ENCODE measurements around the gene MYO1A. TPM values are rescaled to one million over a fixed set of nuclear protein-coding genes. Genes with fewer than 3 reads are reported as not detected.

Gene MYO1A
- total RNA-seq, 1 experiment from 2014 or later: 0.26 TPM

- Histone ChIP-seq H3K4me2 (ENCODE audit: insufficient read depth, insufficient read length, low read length) (no peak overlapping the region), H3K4ac (ENCODE audit: low read depth, low read length) (no peak overlapping the region), H4K5ac (ENCODE audit: insufficient read length, low read depth, low read length) (no peak overlapping the region), H2BK5ac (ENCODE audit: insufficient read length, low read length) (no peak overlapping the region), H3K14ac (ENCODE audit: insufficient read depth, low read length) (no peak overlapping the region), H3K9me3 (ENCODE audit: control insufficient read depth, low read depth, low read length) (no peaks in the 10 kb centered on the region), H4K91ac (ENCODE audit: insufficient read length, low read depth, low read length) (no peak overlapping the region), H2BK12ac (ENCODE audit: insufficient read length, low read depth, low read length) (no peak overlapping the region), H3K56ac (ENCODE audit: insufficient read length, low read depth, low read length) (no peak overlapping the region), H2AFZ (ENCODE audit: low read length) (no peak overlapping the region), H2BK20ac (ENCODE audit: low read depth, low read length, poor library complexity, severe bottlenecking) (no peak overlapping the region), H3K27me3 (ENCODE audit: insufficient read depth, low read length) (no peaks in the 10 kb centered on the region; the same call in 1 of the 2 replicates), H3K79me2 (ENCODE audit: insufficient read depth, low read length) (no peaks in the 10 kb centered on the region; the same call in 1 of the 2 replicates), H3K23ac (ENCODE audit: insufficient read length, low read depth, low read length) (no peak overlapping the region), H4K8ac (replicated peaks; ENCODE audit: insufficient read length, low read depth, low read length) (no peak overlapping the region), H3K27ac (ENCODE audit: insufficient read length, low read depth, low read length) (no peak overlapping the region), H3K23me2 (ENCODE audit: insufficient read length, low read depth, low read length, poor library complexity, severe bottlenecking) (no peaks in the 10 kb centered on the region), H3K4me1 (ENCODE audit: insufficient read depth, low read length) (peaks cover 13% of the 10 kb centered on the region; the same call in 1 of the 2 replicates), H4K20me1 (ENCODE audit: control insufficient read depth, insufficient read depth, insufficient read length) (no peaks in the 10 kb centered on the region), H2BK120ac (ENCODE audit: low read depth, low read length, poor library complexity, severe bottlenecking) (no peak overlapping the region), H2BK15ac (ENCODE audit: low read depth, low read length) (no peak overlapping the region), H3K18ac (ENCODE audit: insufficient read length, low read depth, low read length) (no peak overlapping the region), H3K9ac (ENCODE audit: extremely low read depth, insufficient read length, low read length) (no peak overlapping the region), H3T11ph (ENCODE audit: low read length) (no peak overlapping the region), H3K79me1 (ENCODE audit: insufficient read depth, low read depth, low read length, poor library complexity, severe bottlenecking) (no peaks in the 10 kb centered on the region), H2AK5ac (ENCODE audit: insufficient read length, low read length) (no peak overlapping the region)
- Mint-ChIP-seq H3K9me3 (no peaks in the 10 kb centered on the region), H3K4me3 (0 out of 5 replicates have a peak overlapping the region, but pooled peaks of 1 of the 2 experiments have one; percentile 6), H3K27me3 (ENCODE audit: low read depth) (peaks cover 5% of the 10 kb centered on the region), H3K27ac (peak overlapping the region in 2 of 3 experiments; percentile 24 to 74; a peak in 2 of 7 replicates), H3K4me1 (peaks cover 53 to 79% of the 10 kb centered on the region in 2 experiments), H3K36me3 (ENCODE audit: insufficient read depth in 1 of 3, low read depth in 3 of 3) (peaks cover 0 to 2% (median 1%) of the 10 kb centered on the region in 3 experiments; a peak in 3 of 7 replicates)
- WGBS (ENCODE audit: extremely low coverage, insufficient read length, low lambda C conversion rate): no CpG with 5 or more reads among the region's 5 CpGs
- DNase-seq: no peak
- TF ChIP-seq CTCF (conservative IDR thresholded peaks at IDR 0.05): no peak
These were observed 39.8 kb downstream of the MYO1A start for GRCh38 chr12:57009949-57010626.

Measured in H9 (cell line).